NB4 (cell line): ENCODE measurements around the gene NFATC2.

Experiments
- DNase-seq: peaks from one replicate; pipeline ENCODE4 v3.0.0; 2010; ENCODE audit warnings: low read depth
- H3K4me3 ChIP-seq: one replicate; pipeline ENCODE4 v1.5.1; 2011; ENCODE audit warnings: mild to moderate bottlenecking, low read depth, low read length, moderate library complexity
- MYC ChIP-seq: IDR thresholded peaks from 2 replicates; pipeline ENCODE4 v1.6.1; 2011; ENCODE audit warnings: low read depth, low read length
- POLR2A ChIP-seq: IDR thresholded peaks from 2 replicates; pipeline ENCODE4 v1.6.1; 2011; ENCODE audit warnings: mild to moderate bottlenecking; ENCODE audit not compliant: insufficient read length; ENCODE audit errors: extremely low read depth
- TF ChIP-seq, protein P1 (sequence below): IDR thresholded peaks from one replicate; pipeline ENCODE4 v1.5.1; 2012; ENCODE audit warnings: low read depth, low read length
- TF ChIP-seq, protein P2 (sequence below): IDR thresholded peaks from 2 replicates; pipeline ENCODE4 v1.6.1; 2011; ENCODE audit warnings: low read depth, low read length

Gene NFATC2

DNA sequence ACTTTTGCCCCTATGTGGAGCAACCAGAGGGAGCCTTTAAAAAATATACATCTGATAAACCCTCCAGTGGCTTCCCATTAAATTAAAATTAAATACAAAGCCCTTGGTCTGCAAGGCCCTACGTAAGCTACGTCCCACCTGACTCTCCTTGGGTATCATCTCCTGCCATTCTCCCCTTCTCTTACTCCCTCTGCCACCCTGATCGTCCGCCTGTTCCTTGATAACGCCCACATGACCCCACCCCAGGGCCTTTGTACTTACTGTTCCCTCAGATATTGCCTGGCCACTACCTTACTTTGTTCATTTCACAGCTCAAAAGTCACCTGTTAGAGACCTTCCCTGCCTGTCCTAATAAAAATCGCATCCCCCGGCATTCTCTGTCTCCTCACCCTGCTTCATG is 5.4 kb upstream of the NFATC2 start:
- H3K4me3 ChIP-seq, result no peak overlapping the region
- no peak for DNase-seq
- no peak for TF ChIP-seq POLR2A
- no peak for TF ChIP-seq MYC
- TF ChIP-seq, protein P1, sequence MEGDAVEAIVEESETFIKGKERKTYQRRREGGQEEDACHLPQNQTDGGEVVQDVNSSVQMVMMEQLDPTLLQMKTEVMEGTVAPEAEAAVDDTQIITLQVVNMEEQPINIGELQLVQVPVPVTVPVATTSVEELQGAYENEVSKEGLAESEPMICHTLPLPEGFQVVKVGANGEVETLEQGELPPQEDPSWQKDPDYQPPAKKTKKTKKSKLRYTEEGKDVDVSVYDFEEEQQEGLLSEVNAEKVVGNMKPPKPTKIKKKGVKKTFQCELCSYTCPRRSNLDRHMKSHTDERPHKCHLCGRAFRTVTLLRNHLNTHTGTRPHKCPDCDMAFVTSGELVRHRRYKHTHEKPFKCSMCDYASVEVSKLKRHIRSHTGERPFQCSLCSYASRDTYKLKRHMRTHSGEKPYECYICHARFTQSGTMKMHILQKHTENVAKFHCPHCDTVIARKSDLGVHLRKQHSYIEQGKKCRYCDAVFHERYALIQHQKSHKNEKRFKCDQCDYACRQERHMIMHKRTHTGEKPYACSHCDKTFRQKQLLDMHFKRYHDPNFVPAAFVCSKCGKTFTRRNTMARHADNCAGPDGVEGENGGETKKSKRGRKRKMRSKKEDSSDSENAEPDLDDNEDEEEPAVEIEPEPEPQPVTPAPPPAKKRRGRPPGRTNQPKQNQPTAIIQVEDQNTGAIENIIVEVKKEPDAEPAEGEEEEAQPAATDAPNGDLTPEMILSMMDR, result no peak
- TF ChIP-seq, protein P2, sequence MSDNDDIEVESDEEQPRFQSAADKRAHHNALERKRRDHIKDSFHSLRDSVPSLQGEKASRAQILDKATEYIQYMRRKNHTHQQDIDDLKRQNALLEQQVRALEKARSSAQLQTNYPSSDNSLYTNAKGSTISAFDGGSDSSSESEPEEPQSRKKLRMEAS, result no peak

DNA sequence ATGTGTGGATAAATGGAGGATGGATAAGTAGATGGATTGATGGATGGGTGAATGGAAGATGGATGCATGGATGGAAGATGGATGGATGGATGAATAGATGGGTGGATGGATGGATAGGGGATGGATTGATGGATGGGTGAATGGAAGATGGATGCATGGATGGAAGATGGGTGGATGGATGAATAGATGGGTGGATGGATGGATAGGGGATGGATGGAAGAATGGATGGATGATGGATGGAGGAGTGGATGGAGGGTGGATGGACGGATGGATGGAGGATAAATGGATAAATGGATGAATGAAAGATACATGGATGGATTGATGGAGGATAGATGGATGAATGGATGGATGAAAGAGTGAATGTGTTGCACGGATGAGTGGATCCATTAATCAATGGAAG is 3.0 kb upstream of the NFATC2 start:
- TF ChIP-seq, protein P2, result no peak
- TF ChIP-seq MYC (no peak), POLR2A (no peak)
- TF ChIP-seq, protein P1, result no peak
- H3K4me3 ChIP-seq, result no peak overlapping the region
- DNase-seq, result no peak

DNA sequence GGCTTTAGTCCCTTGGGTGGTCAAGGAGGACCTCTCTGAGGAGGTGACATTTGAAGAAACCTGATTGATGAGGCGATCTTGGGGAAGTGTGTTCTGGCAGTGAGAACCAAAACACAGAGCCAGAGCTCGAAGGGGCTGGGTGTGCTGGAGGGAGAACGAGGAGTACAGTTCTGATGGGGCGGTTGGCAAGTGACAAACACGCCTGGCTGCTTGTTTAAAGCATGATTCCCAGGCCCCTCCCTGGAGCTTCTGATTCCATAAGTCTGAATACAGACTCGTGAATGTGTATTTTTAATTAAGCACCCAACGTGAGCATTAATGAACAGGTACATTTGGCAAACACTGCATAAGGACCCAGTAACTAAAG is 886 bp upstream of the NFATC2 start:
- DNase-seq, result peak; percentile 16
- no peak overlapping the region for H3K4me3 ChIP-seq
- TF ChIP-seq, protein P2, result no peak
- TF ChIP-seq MYC, result no peak
- no peak for TF ChIP-seq POLR2A
- TF ChIP-seq, protein P1, result no peak

DNA sequence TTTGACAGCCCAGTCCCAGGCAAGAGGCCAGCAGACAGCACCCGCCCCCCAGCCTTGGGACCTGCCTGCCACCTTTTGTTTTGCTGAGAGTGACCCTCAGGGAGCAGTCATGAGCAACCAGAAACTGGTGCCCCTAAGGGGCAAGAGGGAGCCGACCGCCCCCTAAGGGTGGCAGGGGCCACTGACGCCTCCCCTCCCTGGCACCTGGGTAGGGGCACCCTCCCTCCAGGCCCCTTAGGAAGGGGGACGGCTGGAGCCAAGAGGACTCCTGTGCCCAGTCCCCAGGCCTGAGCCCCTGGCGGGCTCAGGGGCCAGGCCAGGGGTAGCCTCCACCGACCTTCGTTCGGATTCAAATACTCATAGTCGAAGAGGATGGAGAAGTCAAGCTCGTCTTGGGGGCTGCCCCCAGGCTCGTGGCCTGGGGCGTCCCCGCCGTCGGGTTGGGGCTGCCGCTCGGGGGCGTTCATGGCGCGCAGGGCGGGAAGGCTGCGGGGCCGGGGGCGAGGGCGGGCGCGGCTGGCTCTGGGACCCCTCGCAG is 417 bp downstream of the NFATC2 start:
- peak; percentile 78 for DNase-seq
- peak overlapping the region; percentile 70 for H3K4me3 ChIP-seq
- TF ChIP-seq, protein P1, result peak; percentile 48
- no peak for TF ChIP-seq MYC

DNA sequence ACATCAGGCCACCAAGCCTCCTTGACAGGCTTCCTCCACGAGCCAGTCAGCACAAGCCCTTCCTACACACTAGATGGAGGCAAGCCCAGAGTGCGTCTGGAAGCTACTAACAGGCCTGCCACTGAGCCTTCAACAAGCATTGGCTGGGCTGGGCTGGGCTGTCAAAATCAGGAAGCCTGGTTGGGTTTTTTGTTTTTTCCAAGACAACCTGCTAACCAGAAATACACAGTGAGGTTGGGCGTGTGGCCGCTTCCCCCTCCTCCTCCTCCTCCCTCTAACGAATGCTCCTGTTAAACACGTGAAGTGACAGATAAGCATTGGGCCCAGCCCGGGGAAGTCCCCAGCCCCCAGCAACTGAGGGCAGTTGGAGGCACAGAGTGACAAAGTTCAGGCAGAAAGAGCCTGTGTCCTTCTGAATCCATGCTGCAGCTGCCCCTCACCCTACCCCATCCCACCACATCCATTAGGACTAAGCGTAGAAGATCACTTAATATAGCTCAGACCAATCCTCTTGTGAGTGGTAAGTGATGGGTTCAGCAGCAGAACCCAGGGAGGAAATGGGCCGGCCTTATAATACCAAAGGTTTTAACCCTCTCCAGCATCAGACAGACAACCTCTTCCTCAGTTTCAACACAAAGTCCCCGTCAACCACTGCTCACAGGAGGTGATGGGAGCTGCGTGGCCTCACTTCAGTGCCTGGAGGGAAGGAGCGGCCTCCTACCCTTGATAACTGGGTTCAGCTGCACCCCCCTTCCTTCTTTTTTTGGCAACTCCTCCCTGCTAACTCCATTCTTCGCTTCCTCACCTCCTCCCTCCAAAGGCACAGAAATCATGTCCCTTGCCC is 1.1 kb downstream of the NFATC2 start:
- peak overlapping the region; percentile 70 for H3K4me3 ChIP-seq
- TF ChIP-seq, protein P1, result no peak
- TF ChIP-seq, protein P2, result peak; percentile 91
- TF ChIP-seq MYC (peak; percentile 93), POLR2A (peak; percentile 23)
- peak; percentile 94 for DNase-seq
